ENCODE measurements around the gene NR4A3. TPM values are rescaled to one million over a fixed set of nuclear protein-coding genes. Genes with fewer than 3 reads are reported as not detected.

The NR4A3 gene
- total RNA-seq, 1 experiment from 2014 or later, result 0.24 TPM

- no peak overlapping the region for H2BK20ac ChIP-seq (ENCODE audit: low read depth, low read length, poor library complexity, severe bottlenecking)
- no peak overlapping the region for H3K14ac ChIP-seq (ENCODE audit: insufficient read depth, low read length)
- no peak overlapping the region for H2BK12ac ChIP-seq (ENCODE audit: insufficient read length, low read depth, low read length)
- no peak overlapping the region for H2AK5ac ChIP-seq (ENCODE audit: insufficient read length, low read length)
- H4K8ac ChIP-seq (replicated peaks; ENCODE audit: insufficient read length, low read depth, low read length), result no peak overlapping the region
- Mint-ChIP-seq H3K4me3 (no peak overlapping the region), H3K27me3 (ENCODE audit: low read depth) (peaks cover 2% of the 10 kb centered on the region), H3K4me1 (peaks cover 5 to 11% of the 10 kb centered on the region in 2 experiments), H3K36me3 (ENCODE audit: insufficient read depth in 1 of 3, low read depth in 3 of 3) (peaks cover 0 to 4% (median 0%) of the 10 kb centered on the region in 3 experiments; a peak in 1 of 7 replicates), H3K27ac (no peak overlapping the region), H3K9me3 (peaks cover 0 to 3% of the 10 kb centered on the region in 2 experiments; a peak in 2 of 5 replicates)
- no peaks in the 10 kb centered on the region for H3K79me1 ChIP-seq (ENCODE audit: insufficient read depth, low read depth, low read length, poor library complexity, severe bottlenecking)
- no peak overlapping the region for H4K5ac ChIP-seq (ENCODE audit: insufficient read length, low read depth, low read length)
- H2AFZ ChIP-seq (ENCODE audit: low read length), result no peak overlapping the region
- no peak overlapping the region for H3K4ac ChIP-seq (ENCODE audit: low read depth, low read length)
- no peak overlapping the region for H4K91ac ChIP-seq (ENCODE audit: insufficient read length, low read depth, low read length)
- H3K4me1 ChIP-seq (ENCODE audit: insufficient read depth, low read length), result peaks cover under 1% of the 10 kb centered on the region; the same call in 1 of the 2 replicates
- no peak overlapping the region for H2BK15ac ChIP-seq (ENCODE audit: low read depth, low read length)
- H3K79me2 ChIP-seq (ENCODE audit: insufficient read depth, low read length), result no peaks in the 10 kb centered on the region
- DNase-seq, result no peak
- H3K18ac ChIP-seq (ENCODE audit: insufficient read length, low read depth, low read length), result no peak overlapping the region
- H3K9me3 ChIP-seq (ENCODE audit: control insufficient read depth, low read depth, low read length), result no peaks in the 10 kb centered on the region
- no peak overlapping the region for H3T11ph ChIP-seq (ENCODE audit: low read length)
- no peak overlapping the region for H3K56ac ChIP-seq (ENCODE audit: insufficient read length, low read depth, low read length)
- H3K23ac ChIP-seq (ENCODE audit: insufficient read length, low read depth, low read length), result no peak overlapping the region
- H3K9ac ChIP-seq (ENCODE audit: extremely low read depth, insufficient read length, low read length), result no peak overlapping the region
- H3K4me2 ChIP-seq (ENCODE audit: insufficient read depth, insufficient read length, low read length), result no peak overlapping the region
- no peaks in the 10 kb centered on the region for H3K27me3 ChIP-seq (ENCODE audit: insufficient read depth, low read length)
- no peak for TF ChIP-seq CTCF (conservative IDR thresholded peaks at IDR 0.05)
- WGBS (ENCODE audit: extremely low coverage, insufficient read length, low lambda C conversion rate), result no CpG with 5 or more reads among the region's 2 CpGs
- H2BK120ac ChIP-seq (ENCODE audit: low read depth, low read length, poor library complexity, severe bottlenecking), result no peak overlapping the region
- H3K27ac ChIP-seq (ENCODE audit: insufficient read length, low read depth, low read length), result no peak overlapping the region
- H2BK5ac ChIP-seq (ENCODE audit: insufficient read length, low read length), result no peak overlapping the region
- no peaks in the 10 kb centered on the region for H4K20me1 ChIP-seq (ENCODE audit: control insufficient read depth, insufficient read depth, insufficient read length)
- no peaks in the 10 kb centered on the region for H3K23me2 ChIP-seq (ENCODE audit: insufficient read length, low read depth, low read length, poor library complexity, severe bottlenecking)
Observed at GRCh38 chr9:99778308-99778707, 43.4 kb upstream of the NR4A3 start.

All from H9 (cell line).